ENCODE measurements around the gene RGS2.

DNA sequence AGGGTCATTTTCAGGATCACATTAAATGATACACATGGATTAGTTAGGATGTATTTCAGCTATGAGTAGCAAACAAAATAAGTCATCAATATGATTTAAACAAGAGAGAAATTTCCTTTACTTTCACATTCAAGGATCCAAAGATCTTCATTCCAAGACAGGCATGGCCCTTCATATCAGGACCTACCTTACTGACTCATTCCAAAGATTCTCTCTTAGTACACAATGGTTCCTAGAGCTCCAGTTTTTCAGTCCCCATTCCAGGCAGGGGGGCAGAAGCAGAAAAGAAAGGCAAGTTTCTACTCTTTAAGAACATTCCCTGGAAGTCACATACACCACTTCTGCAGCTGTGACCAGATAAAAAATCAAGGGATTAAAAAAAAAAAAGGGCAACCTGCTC is 23.7 kb downstream of the RGS2 start:
- TF ChIP-seq CTCF (IDR thresholded peaks at IDR 0.05; ENCODE audit: insufficient read depth, low read length, poor library complexity, severe bottlenecking) (no peak), EZH2phosphoT487 (conservative IDR thresholded peaks at IDR 0.05; ENCODE audit: low read length) (no peak)
